ENCODE data around the gene SLC5A12.

SLC5A12 gene, protein sequence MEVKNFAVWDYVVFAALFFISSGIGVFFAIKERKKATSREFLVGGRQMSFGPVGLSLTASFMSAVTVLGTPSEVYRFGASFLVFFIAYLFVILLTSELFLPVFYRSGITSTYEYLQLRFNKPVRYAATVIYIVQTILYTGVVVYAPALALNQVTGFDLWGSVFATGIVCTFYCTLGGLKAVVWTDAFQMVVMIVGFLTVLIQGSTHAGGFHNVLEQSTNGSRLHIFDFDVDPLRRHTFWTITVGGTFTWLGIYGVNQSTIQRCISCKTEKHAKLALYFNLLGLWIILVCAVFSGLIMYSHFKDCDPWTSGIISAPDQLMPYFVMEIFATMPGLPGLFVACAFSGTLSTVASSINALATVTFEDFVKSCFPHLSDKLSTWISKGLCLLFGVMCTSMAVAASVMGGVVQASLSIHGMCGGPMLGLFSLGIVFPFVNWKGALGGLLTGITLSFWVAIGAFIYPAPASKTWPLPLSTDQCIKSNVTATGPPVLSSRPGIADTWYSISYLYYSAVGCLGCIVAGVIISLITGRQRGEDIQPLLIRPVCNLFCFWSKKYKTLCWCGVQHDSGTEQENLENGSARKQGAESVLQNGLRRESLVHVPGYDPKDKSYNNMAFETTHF

DNA sequence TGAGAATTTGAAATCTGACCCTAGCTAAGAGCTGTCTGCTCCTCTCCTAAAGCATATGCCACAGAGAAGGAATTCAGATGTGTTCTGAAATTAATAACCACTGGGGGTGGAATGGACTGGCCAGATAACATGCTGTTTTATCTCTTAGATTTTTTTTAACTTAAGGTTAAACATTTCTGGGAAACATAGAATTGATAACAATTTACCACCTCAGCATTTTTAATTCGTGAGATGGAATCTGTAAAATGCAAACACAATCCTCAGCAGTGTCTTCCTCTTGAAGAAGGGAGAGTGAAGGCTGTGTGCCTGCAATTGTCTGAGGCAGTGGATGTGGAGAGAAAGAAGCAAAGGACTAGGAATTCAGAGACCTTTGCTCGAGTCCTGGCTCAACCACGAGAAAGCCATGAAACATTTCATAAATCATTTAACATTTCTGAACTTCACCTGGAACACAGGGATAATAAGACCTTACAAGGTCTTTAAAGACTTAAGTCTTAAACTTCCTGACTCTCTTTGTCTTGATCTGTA is at the start of gene SLC5A12:
Gene SLC5A12, minus strand, starts transcription at position 113 of the 528 bp plus-strand sequence. CDS start 346 bp downstream, outside the sequence.
- DNase-seq, result no peak

DNA sequence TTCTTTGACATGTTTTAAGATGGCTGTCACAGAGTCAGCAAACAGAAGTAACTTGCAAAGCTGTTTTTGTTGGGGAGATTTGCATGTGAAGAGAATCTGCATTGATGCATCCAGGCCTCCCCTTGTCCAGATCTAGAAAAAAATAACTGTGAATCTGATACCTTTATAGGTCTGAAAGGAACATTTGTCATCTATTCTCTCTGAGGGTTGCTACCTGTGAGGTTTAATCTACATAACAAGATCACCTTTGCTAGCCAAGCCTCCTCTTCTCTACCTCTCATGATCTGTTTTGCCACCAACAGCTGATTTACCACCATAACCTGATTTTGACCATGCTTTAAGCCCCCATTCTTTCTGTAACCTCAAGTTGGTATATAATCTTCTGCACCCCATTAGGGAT is 47.2 kb upstream of the SLC5A12 start:
- no peak for DNase-seq

DNA sequence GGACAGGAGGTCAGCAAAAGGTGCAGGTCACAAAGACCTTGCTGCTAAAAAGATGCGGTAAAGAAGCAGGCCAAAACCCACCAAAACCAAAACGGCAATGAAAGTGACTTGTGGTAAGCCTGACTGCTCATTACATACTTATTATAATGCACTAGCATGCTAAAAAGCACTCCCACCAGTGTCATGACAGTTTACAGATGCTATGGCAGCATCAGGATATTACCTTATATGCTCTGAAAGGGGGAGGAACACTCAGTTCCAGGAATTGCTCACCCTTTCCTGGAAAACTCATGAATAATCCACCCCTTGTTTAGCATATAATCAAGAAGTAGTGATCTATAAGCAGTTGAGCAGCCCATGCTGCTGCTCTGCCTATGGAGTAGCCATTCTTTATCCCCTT is 45.2 kb upstream of the SLC5A12 start:
- DNase-seq, result no peak

DNA sequence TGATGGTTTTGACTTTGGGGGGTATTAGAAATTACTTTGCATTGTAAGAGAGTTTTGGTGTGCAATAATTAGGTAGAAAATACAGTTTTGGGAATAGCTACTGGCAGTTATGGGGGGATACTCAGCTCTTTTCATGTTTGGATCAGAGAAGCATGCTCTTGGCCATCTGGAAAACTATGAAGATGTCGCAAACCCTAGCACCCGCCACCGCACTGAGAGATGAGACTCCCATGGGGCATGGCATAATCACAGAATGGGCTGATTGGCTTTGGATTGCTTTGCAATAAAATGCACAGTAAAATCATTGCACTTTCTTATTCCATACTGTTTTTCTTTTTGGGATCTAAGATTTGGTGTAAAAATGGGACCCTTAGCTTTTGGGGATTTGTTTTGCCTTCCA is 43.5 kb upstream of the SLC5A12 start:
- DNase-seq, result no peak

DNA sequence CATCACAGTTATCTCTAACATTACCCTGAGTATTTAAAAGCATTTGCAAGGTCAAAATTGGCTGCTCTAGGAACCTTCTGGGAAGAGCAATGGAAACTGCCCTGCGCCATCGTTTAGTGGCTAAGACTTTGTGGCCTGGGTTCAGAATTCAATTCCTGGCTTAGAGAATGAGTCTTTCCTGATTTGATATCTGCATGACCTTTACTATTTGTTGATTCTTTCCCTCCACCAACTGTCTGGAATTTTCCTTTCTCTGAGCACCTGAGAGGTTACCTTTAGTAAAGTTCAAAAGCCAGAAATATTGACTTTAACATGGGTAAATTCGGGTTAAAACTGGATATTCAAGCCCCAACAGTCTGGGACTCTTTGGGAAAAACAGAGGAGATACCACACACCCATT is 43.0 kb upstream of the SLC5A12 start:
- no peak for DNase-seq

DNA sequence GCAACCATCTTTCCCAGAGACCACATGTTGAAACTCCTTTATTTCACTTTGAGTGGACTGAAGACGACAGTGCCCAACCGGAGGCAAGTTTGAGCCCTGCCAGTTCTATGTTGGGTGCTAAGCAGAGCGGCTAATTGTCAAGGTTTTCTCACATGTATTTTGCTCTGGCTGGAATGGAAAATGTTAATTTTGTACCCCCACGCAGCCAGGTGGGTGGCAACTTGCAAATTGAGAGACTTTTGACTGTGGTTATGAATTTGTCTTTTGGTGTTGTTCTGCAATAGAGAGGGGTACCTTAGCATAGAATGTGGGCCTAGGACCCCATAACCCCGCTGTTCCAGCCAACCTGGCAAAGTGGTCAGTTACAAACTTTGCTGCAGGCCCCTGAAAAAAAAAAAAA is 42.5 kb upstream of the SLC5A12 start:
- DNase-seq, result no peak

DNA sequence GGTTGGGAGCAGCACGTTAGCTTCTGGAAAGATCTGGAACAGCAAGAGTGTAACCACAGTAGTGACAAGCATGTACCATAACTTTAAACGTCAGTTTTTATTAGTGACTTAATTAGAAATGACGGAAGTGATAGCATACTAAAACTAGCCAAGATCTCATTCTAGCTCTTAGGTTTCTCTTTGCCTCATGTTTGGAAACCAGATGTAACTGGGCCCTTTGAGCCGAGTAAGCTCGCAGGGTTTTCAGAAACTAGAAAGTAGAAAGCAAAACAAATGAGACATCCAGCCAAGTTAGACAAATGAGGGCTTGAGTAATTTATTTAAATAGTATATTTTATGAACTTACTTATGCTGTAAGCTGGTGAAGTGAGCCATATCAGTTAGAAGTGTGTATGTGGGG is 40.2 kb upstream of the SLC5A12 start:
- no peak for DNase-seq

DNA sequence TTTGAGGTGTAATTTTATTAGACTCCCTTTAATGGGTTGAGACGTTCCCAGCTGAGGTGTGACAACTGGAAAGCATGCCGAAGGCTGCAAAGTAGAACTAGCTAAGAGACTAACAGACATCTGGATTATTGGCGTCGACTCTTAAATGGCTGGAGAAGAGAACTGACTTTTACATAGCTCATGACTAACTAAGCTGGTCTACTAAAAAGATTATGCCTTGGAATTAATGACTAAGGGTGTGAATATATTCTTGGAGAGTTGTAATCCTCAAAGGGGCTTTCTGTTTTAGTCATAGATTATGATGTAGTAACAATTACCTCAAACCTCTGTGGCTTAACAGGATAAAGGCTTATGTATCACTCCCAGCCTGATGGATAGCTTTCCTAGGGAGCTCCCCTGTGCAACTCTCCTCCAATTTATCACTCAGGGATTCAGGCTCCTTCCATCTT is 39.5 kb upstream of the SLC5A12 start:
- DNase-seq, result no peak

DNA sequence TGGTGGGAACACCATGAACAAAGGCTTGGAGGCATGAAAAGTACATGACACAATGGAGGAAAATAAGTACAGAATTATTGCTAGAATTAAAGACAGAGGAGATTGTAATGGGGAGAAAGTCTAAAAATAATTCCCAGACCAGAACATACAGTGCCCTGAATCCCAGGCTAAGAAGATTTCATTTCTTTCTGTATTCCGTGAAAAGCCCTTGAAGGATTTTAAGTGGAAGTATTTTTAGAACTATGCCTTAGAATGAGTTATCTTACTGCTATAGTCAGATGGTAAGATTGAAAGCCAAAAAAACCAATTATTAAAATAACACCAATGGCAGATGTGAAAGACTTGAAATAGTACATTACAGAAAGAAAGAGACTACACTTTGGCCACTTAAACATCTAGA is 36.1 kb upstream of the SLC5A12 start:
- no peak for DNase-seq

DNA sequence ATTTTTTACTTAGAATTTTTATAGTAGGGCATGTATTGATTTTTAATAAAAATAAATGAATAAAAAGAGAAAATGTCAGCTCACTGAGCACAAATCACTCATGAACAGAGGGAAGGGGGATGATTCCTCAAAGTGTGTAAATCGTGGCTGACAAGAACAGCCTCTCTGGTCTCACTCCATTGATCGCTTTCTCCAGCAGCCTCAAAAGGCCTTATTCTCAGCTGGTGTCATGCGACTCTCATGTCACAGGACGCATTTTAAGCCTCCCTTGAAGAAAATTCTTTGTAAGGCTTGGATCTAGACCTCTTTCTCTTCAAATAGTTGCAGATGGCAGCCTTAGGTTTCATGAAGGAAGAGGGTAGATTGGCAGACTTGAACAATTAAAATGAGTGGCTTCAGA is 33.9 kb upstream of the SLC5A12 start:
- no peak for DNase-seq

DNA sequence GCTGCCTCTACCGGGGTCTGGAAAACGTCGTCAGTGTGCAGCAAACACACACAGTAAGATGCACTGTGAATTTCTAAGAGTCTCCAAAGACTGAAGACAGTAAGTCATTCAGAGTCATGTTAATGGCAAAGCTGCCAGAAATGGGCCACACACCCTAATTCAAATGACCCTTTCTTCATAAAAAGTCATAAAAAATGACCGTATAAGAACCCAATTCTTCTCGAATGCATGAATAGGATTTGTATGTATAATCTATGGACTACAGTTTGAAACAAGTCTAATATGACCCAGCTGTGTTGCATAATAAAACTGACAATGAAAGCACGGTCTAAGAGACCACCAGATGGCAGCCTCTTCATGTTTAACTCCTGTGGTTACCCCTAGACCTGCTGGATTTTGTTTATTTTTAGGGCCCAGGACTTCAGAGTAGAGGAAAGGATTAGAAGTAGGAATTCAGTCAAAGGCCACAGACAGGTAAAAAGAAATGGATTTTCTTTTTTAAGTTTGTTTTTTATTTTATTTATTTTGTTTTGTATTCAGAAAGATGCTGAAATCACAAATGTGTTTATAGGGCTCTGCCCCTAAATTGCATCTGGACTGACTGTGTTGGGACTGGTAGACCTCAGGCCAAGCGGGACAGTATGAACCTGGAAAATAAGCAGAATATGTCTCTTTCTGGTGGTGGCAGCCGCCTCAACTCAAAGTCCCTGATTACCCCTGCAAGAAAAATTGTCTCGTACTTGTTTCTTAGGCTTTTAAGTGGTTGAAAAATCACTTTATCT is 32.1 kb upstream of the SLC5A12 start:
- no peak for DNase-seq

DNA sequence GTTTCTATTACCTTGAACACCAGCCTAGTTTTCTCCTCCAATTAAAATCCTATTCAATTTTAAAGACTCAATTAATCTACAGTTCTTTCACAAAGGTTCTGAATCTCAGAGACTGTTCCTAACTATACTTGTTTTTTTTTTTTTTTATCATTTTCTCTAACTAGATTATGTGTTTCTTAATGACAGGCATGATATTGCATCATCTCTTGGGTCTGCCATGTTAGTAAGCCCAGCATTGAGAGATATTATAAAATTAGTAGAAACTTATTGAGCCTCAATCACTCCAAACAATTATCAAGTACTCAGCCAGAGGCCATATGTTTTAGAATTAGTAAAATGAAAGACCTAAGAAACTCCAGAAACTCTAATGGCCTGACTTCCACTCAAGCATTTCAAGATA is 28.1 kb upstream of the SLC5A12 start:
- no peak for DNase-seq

DNA sequence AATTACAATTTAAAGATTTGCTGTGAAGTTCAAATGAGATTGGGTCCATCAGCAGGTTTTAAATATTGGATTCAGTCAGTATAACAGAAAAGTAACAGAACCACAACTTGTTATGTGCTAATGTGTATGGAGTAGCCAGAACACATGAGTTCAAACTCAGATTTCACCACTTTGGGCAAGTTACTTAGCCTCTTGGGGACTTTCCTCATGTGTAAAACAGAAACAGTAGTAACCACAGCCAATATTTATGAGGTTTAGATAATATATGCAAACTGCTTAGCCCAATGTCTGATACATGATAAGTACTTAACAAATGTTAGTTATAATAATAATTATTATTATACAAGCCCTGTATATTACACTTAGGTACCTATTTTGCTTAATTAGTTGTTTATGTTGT is 21.8 kb upstream of the SLC5A12 start:
- DNase-seq, result no peak

DNA sequence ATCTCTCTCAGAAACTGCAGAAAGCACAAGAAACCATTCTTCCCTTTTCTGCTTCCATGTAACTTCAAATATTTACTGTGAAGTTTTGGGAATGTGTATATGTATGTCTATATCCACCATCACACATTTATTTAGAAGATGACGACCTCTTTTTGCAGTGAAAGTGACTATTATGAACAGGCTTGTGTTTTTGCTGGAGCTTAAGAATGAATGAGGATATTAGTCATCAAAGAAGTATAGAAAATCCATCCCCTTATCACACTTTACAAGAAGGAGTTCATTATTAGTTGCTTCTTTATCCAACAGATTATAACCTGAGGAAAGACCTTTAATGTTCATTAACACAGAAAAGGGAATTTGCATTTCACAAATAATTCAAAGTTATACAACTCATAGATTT is 21.1 kb upstream of the SLC5A12 start:
- DNase-seq, result no peak

DNA sequence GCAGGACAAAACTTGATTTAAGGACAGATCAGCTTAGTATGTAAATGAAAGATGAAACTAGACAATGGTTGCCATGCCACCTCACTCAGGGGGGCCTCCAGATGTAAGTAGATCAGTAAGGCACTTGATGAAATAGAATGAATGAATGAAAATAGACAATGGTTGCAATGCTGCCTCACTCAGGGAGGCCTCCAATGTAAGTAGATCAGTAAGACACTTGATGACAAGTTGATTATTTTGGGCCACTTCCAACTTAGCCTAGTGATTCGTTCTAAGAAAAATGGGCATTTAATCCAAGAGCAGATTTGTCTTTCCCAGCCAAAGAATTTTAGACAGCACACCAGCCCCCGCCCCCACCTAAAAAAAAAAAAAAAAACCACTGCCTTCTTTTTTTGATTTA is 19.2 kb upstream of the SLC5A12 start:
- DNase-seq, result no peak

DNA sequence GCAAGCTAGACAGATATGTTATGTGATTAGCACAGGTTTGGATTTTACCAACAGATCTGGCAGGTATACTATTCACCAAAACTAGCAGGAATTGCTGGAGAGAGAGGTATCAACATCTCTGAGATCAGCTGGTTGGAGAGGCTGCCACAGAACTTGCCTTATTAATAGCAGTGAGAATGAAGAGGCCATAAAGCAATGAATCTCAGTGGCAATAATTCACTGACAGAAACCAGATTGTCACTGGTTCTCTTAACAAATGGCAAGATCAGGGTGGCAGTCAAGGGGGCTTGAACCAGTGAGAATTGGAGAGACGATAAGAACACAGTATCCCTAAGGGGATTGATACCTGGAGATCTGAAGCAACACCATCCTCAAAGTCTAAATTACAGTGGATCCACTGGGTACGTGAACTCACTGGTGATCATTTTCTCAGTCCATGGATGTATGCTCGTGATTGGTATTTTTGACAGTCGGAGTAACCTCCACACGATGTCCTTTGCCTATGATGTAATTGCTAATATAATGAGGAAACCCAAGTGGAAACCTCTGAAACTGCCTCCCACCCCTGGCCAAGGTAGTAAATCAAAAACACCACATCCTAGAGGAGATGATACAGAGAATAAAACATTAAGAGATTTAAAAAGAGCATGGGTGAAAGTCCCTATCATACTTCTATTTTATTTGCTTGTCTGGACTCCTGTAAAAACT is 17.7 kb upstream of the SLC5A12 start:
- DNase-seq, result no peak

DNA sequence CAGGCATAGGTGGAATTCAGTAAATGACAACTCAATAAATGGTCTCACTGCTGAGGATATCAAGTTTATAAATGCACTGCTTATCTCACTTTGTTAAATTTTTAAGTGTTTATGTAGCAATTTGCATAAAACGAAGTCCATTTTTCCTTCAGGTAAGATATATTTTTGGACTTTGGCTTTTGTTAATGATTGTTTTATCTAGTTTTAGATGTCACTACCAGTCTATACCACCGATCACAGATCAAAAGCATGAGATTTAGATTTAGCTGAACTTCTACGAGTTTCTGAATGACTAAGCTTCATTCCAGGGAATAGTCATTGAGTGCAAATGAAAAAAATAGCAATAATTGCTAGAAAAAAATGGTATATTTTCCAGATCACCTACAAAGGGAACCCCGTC is 12.8 kb upstream of the SLC5A12 start:
- no peak for DNase-seq

DNA sequence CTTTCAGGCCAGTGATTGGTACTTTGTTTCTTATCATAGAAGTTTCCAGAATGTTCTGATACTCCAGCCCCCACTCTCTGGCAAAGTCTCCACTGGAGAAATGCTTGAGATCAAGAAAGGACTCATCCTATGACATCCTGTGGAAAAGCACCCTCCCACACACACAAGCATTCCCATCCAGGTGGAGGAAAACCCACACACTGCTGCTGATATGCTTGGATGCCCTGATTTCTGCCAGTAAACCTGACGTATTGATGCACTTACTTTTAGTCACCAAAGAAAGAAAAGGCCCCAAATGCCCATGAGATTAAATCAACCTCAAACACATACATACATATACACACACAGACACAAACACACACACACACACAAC is 9.2 kb upstream of the SLC5A12 start:
- no peak for DNase-seq

DNA sequence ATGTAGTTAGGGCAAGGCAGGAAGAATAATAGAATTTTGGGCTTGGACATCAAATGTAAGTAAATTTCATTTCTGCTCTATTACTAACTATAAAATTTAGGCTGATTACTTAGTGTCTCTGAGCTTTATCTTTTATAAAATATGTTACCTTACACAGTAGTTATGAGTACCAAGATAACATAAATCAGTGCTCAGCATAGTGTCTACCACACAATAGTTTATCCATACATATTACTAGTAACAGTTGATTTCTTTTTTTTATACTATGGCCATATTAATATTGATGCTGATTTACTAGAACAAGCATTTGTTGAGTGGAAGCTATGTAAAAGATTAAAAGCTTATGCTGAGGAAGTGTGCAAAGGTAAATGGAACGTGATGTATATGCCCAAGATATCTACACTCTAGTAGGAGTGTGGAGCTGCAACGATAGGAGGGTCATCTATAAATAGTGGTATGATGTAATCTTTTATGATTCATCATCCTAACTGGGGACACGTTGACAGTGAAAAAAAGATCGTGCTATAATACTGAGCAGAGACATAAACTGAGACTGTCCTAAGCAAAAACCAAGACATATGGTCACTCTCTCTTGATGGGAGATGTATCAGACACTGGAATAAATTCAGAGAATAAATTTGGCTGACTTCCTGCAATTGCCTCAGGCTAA is 8.7 kb upstream of the SLC5A12 start:
- no peak for DNase-seq

DNA sequence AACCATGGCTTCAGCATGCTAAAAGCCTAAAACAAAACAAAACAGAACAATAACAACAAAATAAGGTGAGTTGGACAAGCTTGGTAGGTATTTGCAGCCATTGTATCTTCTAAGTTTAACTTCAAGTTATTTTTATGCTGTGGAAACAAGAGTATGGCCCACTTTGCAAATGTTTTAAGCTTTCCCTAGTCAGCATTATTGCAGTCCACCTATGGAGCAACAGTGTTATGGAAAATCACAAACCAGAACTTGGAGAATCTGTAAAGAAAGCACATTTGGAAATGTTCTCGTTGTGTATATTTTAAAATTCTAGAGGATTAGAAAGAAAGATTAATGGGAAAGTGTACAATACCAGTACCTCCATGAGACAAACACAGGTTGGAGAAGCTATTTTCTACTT is 7.4 kb upstream of the SLC5A12 start:
- no peak for DNase-seq

DNA sequence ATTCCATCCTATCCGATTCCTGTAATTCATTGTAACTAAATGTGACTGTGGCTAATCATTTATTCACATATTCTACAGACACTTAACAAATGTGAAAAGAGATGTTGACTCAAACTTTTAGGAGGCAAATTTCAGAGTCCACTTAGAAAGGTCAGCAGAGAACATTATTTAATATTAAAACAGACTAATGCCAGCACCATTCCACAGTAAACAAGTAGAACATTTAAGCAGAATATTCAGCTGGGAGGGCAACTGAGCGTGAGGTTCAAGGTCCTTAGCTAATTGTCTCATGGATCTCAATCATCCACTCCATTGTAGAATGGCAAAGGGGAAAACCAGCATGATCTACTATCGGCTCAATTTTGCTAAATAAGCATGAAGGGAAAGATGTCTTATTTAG is 5.1 kb upstream of the SLC5A12 start:
- no peak for DNase-seq

DNA sequence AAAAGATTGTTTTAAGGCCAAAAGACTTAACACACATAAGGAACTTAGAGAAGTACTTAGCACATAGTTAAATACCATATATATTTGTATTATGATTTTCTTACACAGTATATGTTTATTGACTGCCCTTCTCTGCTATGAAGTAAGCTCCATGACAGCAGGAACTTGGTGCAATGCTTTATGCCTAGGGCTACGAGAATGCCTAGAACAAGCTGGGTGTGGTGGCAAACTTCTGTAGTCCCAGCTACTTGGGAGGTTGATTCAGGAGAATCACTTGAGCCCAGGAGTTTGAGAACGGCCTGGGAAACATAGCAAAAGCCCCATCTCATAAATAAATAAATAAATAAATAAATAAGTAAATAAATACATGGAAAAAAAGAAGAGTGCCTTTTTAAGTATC is 1.9 kb downstream of the SLC5A12 start:
- DNase-seq, result no peak
